Limb (tissue), 2 donors: ENCODE measurements around the gene PKMYT1.
A peak's percentile ranks its signal among the peaks of the same experiment; 100 is the strongest.

Source experiments
- DNase-seq, 2 donors: peaks; one replicate each; pipeline ENCODE4 v3.0.0-alpha.2; 2016; ENCODE audit errors: extremely low spot score in 2 of 2

The PKMYT1 gene

GRCh38 chr16:2980227-2981176, at the start of gene PKMYT1:
TSS of gene PKMYT1 (minus strand) at chr16:2980446. CDS start at chr16:2979657, 789 bp downstream.
- peak; percentile 93 to 96 for DNase-seq

GRCh38 chr16:3029491-3030221, 49.4 kb upstream of the PKMYT1 start:
- no peak for DNase-seq

DNA sequence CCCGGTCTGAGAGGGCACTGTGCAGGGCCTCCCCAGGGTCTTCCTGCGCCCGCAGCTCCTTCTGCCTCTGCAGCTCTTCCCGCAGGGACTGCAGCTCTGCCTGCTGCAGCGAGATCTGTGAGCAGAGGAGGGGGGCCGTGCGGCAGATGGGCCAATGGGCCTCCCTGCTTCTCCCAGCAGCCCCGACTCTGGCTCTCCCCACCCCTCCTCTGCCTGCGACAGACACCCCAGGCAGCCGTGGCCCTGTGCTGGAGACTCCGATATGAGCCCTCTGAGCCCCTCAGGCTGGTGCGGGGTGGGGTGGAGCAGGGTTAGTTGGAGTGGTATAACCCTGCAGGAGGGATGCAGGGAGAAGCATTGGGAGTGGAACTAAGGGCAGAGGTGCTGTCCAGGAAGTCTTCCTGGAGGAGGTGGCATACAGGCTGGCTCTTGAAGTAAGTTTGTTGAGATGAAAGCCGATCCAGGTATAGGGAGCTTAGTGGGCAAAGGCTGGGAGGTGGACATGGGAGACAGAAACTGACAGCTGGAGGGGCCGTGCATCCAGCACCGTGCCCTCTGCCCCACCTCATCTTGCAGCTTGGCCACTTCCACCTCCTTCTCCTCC, 48.6 kb upstream of the PKMYT1 start:
- no peak for DNase-seq

DNA sequence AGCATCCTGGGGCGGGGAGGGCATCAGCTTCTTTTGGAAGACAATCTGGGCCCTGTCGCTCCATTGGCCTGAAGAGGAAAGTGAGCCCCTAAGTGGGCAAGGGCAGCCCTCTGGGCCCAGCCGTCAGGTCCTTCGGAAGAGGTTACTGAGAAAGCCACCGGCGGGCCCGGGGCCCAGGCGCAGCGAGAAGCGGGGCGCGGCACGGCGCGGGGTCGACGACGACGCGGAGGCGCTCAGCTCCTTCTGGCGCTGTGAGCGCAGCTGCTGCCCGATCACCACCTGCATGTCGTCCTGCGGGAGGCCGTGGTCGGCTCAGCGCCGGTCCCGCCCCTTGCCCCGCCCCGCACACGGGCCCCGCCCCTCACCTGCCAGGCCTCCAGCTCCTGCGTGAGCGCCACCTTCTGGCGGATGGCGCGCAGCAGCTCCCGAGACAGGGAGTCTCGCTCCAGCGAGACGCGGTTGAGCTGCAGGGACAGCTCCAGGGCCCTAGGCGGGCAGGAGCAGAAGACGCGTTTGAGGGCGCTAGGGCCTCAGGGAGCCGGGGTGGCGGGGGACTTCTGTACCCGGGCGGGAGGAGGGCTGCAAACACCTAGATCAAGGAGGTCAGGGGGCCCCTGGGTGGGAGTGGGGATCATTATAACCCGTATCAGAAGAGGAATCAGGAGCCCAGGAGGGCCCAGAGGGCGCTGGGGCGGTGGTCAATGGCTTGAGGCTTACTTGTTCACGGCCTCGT, 47.9 kb upstream of the PKMYT1 start:
- DNase-seq: peak in 1 of 2 donors; percentile 91

DNA sequence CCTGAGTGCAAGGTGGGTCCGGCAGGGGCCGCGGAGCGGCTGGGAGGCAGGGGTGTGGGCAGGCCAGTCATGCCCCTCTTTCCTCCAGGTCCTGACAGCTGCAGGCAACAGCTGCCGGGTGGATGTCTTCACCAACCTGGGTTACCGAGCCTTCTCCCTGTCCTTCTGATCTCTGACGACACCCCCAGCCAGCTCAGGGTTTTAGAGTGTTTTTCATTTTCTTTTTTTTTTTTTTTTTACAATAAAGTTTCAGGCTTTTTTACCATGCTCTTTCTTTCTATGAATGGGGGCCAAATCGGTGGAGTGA, 47.2 kb upstream of the PKMYT1 start:
- DNase-seq: no peak

- DNase-seq: no peak
These were observed 46.6 kb upstream of the PKMYT1 start for GRCh38 chr16:3026609-3027488.

- DNase-seq: no peak
These were observed 45.7 kb upstream of the PKMYT1 start for GRCh38 chr16:3026003-3026378.

- DNase-seq: no peak
These were observed 45.1 kb upstream of the PKMYT1 start for GRCh38 chr16:3025032-3026002.

- DNase-seq: peak; percentile 94 to 96
These were observed 43.6 kb upstream of the PKMYT1 start, which contains the start of the genes HCFC1R1 and THOC6 for GRCh38 chr16:3023669-3024478. TSS of gene HCFC1R1 (minus strand) at chr16:3023942. CDS start at chr16:3023941, 1 bp downstream. TSS of gene THOC6 (plus strand) at chr16:3024035. CDS start at chr16:3024327, 292 bp downstream.

GRCh38 chr16:3023415-3023668, 43.1 kb upstream of the PKMYT1 start:
- no peak for DNase-seq

DNA sequence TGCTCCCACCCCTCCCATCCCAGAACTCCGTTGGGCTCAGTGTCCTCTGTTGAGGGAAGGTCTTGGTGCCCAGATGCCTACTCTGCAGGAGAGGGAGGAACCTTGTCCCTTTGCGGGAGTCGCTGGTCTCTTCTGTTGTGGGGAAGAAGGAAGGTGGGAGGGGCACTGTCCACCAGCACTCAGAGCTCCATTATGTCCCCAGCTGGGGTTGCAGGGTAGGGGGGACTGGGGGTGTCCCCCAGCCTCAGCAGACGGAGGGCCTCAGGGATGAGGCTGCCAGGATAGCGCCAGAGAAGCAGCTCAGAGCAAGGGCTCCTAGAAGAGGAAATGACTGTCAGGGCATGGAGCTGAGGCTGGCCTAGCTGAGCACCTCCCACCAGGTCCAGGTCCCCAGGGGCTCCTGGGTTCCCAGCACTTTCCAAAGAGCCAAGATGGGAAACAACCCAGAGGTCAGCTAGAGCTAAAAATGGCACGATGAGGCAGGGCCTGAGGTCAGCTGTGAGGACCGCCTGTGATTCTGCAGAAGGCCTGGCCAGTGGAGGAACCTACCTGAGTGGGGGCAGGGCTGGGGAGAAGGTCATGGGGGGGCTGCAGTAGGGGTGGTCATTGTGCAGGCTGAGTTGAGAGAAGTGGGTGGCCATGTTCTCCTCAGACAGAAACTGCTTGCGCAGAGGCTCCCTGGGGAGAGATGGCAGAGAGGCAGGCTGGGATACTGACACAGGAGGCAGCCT, 42.6 kb upstream of the PKMYT1 start:
- no peak for DNase-seq

- peak; percentile 82 to 88 for DNase-seq
These were observed 42.0 kb upstream of the PKMYT1 start for GRCh38 chr16:3022208-3022683.

DNA sequence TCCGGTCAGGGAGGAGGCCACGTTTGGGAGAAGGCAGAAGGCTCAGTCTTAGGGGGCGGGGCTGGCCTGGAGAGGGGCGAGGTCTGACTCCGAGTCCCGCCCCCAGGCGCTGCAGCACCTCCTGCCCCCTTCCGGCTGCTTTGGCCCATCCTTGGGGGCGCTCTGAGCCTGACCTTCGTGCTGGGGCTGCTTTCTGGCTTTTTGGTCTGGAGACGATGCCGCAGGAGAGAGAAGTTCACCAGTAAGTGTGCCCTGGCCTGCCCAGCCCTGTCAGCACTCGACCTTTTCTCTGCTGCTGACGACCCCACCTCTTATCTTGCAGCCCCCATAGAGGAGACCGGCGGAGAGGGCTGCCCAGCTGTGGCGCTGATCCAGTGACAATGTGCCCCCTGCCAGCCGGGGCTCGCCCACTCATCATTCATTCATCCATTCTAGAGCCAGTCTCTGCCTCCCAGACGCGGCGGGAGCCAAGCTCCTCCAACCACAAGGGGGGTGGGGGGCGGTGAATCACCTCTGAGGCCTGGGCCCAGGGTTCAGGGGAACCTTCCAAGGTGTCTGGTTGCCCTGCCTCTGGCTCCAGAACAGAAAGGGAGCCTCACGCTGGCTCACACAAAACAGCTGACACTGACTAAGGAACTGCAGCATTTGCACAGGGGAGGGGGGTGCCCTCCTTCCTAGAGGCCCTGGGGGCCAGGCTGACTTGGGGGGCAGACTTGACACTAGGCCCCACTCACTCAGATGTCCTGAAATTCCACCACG, 41.4 kb upstream of the PKMYT1 start:
- DNase-seq: peak; percentile 69 to 74

DNA sequence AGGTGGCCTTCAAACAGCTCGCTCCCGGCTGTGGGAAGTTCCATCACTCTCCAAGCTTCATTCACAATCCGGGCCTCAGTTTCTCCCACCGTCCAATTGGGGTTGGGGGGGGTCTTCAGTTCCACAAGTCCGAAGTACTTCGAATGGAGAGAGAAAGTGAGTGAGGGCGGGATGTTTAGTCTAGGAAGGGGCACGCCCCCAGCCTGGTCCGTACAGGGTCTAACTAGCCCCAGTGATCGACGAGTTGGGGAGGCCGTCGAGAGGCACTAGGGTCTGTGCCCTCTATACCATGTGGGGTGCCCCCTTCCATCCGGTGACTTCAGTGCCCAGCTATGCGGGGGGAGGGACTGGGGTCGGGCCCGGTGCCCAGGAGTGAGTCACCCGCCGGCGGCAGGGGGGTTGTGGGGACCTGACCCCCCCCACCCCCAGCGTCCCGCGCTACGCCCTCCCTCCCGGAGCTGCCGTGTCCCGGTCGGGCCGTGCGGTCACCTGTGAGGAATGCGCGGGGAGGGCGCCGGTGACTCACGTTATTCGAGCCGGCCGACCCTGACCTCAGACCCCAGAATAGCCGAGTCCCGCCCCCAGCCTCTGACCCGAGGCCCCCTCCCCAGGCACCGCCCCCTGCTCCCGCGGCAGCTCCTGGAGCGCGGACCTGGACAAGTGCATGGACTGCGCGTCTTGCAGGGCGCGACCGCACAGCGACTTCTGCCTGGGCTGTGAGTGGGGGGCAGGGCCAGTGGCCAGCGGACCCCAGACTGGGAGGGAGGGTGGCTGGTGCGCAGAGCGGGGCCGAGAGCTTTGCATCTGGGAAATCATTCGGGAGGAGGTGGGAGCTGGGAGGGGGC, 40.6 kb upstream of the PKMYT1 start:
- peak; percentile 36 to 82 for DNase-seq

- peak; percentile 70 to 86 for DNase-seq
These were observed 40.0 kb upstream of the PKMYT1 start, which contains the start of gene TNFRSF12A for GRCh38 chr16:3020247-3020603. TSS of gene TNFRSF12A (plus strand) at chr16:3020368. CDS start at chr16:3020398, 30 bp downstream.
